Epidermal melanocyte (primary cell): ENCODE measurements around the gene EVPL.
"Not testable (repeated sequence)": the region's sequence is repeated elsewhere in the genome, so short reads cannot be mapped to it uniquely, and the experiment has no call there.

ENCODE experiments used
- DNase-seq: peaks from one replicate; pipeline ENCODE4 v3.0.0; 2011; ENCODE audit warnings: low spot score; ENCODE audit not compliant: insufficient read length

The EVPL gene

GRCh38 chr17:76048025-76048605, 21.0 kb upstream of the EVPL start:
- DNase-seq: no peak

GRCh38 chr17:76046064-76046463, 19.0 kb upstream of the EVPL start:
- DNase-seq: no peak

- DNase-seq: not testable (repeated sequence)
Measured at GRCh38 chr17:76044475-76045007, 17.4 kb upstream of the EVPL start.

GRCh38 chr17:76042868-76043267, 15.8 kb upstream of the EVPL start:
- DNase-seq: not testable (repeated sequence)

- DNase-seq: no peak
Measured at GRCh38 chr17:76040376-76040775, 13.3 kb upstream of the EVPL start.

GRCh38 chr17:76039121-76039520, 12.0 kb upstream of the EVPL start:
- no peak for DNase-seq

GRCh38 chr17:76038050-76038449, 10.9 kb upstream of the EVPL start:
- no peak for DNase-seq

GRCh38 chr17:76036497-76037261, 9.6 kb upstream of the EVPL start:
- DNase-seq: no peak

- DNase-seq: no peak
Measured at GRCh38 chr17:76034428-76035350, 7.6 kb upstream of the EVPL start.

GRCh38 chr17:76033139-76033538, 6.0 kb upstream of the EVPL start:
- no peak for DNase-seq

GRCh38 chr17:76032780-76033108, 5.6 kb upstream of the EVPL start:
- no peak for DNase-seq

GRCh38 chr17:76032073-76032779, 5.1 kb upstream of the EVPL start:
- DNase-seq: no peak

GRCh38 chr17:76026714-76027158, 370 bp downstream of the EVPL start:
- DNase-seq: no peak

- no peak for DNase-seq
Measured at GRCh38 chr17:76025294-76025693, 1.8 kb downstream of the EVPL start.

GRCh38 chr17:76024353-76024752, 2.8 kb downstream of the EVPL start:
- no peak for DNase-seq

GRCh38 chr17:76023900-76024237, 3.2 kb downstream of the EVPL start:
- DNase-seq: no peak

GRCh38 chr17:76022973-76023899, 3.9 kb downstream of the EVPL start:
- DNase-seq: no peak

- DNase-seq: no peak
Measured at GRCh38 chr17:76022285-76022684, 4.8 kb downstream of the EVPL start.

- no peak for DNase-seq
Measured at GRCh38 chr17:76019833-76020467, 7.2 kb downstream of the EVPL start.

GRCh38 chr17:76018801-76019200, 8.3 kb downstream of the EVPL start:
- DNase-seq: no peak
